ENCODE results near the gene ATRNL1.

DNA sequence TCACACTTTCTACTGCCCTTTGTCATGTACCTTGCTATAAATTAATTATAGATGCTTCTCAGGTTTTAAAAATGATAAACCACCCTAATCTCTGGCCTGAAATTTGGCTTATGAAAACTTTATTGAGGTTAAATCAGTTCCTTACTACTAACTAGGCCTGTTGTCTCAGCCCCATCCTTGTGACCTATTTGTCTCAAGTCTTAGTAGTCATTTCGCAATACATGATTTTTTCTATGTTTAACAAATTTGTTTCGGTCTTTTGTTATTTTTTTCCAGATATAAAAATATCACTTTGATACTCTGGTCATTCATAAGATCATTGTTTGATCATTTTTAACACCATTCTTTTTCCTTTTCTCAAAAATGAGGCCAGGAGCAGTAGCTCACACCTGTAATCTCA is 768.3 kb downstream of the ATRNL1 start:
- TF ChIP-seq, protein P1, sequence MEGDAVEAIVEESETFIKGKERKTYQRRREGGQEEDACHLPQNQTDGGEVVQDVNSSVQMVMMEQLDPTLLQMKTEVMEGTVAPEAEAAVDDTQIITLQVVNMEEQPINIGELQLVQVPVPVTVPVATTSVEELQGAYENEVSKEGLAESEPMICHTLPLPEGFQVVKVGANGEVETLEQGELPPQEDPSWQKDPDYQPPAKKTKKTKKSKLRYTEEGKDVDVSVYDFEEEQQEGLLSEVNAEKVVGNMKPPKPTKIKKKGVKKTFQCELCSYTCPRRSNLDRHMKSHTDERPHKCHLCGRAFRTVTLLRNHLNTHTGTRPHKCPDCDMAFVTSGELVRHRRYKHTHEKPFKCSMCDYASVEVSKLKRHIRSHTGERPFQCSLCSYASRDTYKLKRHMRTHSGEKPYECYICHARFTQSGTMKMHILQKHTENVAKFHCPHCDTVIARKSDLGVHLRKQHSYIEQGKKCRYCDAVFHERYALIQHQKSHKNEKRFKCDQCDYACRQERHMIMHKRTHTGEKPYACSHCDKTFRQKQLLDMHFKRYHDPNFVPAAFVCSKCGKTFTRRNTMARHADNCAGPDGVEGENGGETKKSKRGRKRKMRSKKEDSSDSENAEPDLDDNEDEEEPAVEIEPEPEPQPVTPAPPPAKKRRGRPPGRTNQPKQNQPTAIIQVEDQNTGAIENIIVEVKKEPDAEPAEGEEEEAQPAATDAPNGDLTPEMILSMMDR (IDR thresholded peaks at IDR 0.05), result no peak
- no peak for TF ChIP-seq POLR2A (IDR thresholded peaks at IDR 0.05)
